IMR-90 (cell line): ENCODE data around the gene DBNDD2. TPM values are rescaled to one million over a fixed set of nuclear protein-coding genes. Genes with fewer than 3 reads are reported as not detected.

Experiments
- ATAC-seq: fragments of 200-7000 bp; cut with Tn5 transposase; 2 replicates; pipeline ENCODE4 v1.9.1; 2020; ENCODE audit warnings: low read depth, mild to moderate bottlenecking, moderate library complexity
- BruUV-seq: library from RNA; stranded (reverse); fragments of 400-500 nt; replicated peaks from 2 replicates; lab custom pipeline; 2021; lab: Mats Ljungman, UMichigan
- CTCF ChIA-PET: fragments of 300-600 bp; formaldehyde crosslinking; extraction: SDS; loops from one replicate; lab custom pipeline; 2021; ENCODE audit warnings: antibody characterized with exemption; lab: Yijun Ruan, JAX
- POLR2A ChIA-PET: fragments of 300-600 bp; sonication (Branson Sonifier 250); formaldehyde crosslinking; loops from one replicate; lab custom pipeline; 2022; ENCODE audit warnings: antibody characterized with exemption; ENCODE audit not compliant: unreplicated experiment; lab: Charles Lee
- DNase-seq: peaks from one replicate; pipeline ENCODE4 v3.0.0; 2013
- H2AFZ ChIP-seq: replicated peaks from 2 replicates; pipeline ENCODE3; 2013; ENCODE audit warnings: low read length, mild to moderate bottlenecking; ENCODE audit not compliant: poor library complexity
- H2AK5ac ChIP-seq: 2 replicates; pipeline ENCODE4 v1.6.1; 2013; ENCODE audit warnings: low read depth, low read length, inconsistent platforms
- H2AK9ac ChIP-seq: replicated peaks from 2 replicates; pipeline ENCODE3; 2013; ENCODE audit warnings: mild to moderate bottlenecking, low read depth, low read length, moderate library complexity; ENCODE audit not compliant: poor library complexity
- H2BK120ac ChIP-seq: 2 replicates; pipeline ENCODE4 v1.6.1; 2013; ENCODE audit warnings: low read depth, low read length, inconsistent platforms
- H2BK15ac ChIP-seq: 3 replicates; pipeline ENCODE4 v1.6.1; 2013; ENCODE audit warnings: low read depth, low read length, inconsistent platforms
- H2BK20ac ChIP-seq: 2 replicates; pipeline ENCODE4 v1.6.1; 2013; ENCODE audit warnings: low read depth, mild to moderate bottlenecking, inconsistent platforms, low read length, moderate library complexity
- H2BK5ac ChIP-seq: 2 replicates; pipeline ENCODE4 v1.6.1; 2013; ENCODE audit warnings: mild to moderate bottlenecking, low read depth, low read length, inconsistent platforms; ENCODE audit not compliant: poor library complexity, severe bottlenecking
- H3K14ac ChIP-seq: replicated peaks from 2 replicates; pipeline ENCODE4 v1.6.1; 2013; ENCODE audit warnings: low read depth, low read length, inconsistent platforms
- H3K18ac ChIP-seq: 2 replicates; pipeline ENCODE4 v1.6.1; 2013; ENCODE audit warnings: low read depth, low read length, control low read depth
- H3K23ac ChIP-seq: 2 replicates; pipeline ENCODE4 v1.6.1; 2013; ENCODE audit warnings: low read depth, low read length, inconsistent platforms
- H3K27ac ChIP-seq: 2 replicates; pipeline ENCODE4 v1.5.1; 2013; ENCODE audit warnings: mild to moderate bottlenecking, control low read depth, low read length; ENCODE audit not compliant: insufficient read depth
- H3K27me3 ChIP-seq: 2 replicates; pipeline ENCODE4 v1.6.1; 2013; ENCODE audit warnings: low read length; ENCODE audit not compliant: control insufficient read depth, insufficient read depth
- H3K36me3 ChIP-seq: 2 replicates; pipeline ENCODE4 v1.6.1; 2013; ENCODE audit warnings: low read length, mixed read lengths; ENCODE audit not compliant: control insufficient read depth, insufficient read depth
- H3K4ac ChIP-seq: 2 replicates; pipeline ENCODE4 v1.6.1; 2013; ENCODE audit warnings: low read depth, low read length, inconsistent platforms
- H3K4me1 ChIP-seq: 2 replicates; pipeline ENCODE4 v1.6.1; 2013; ENCODE audit warnings: low read length, mixed read lengths; ENCODE audit not compliant: control insufficient read depth, insufficient read depth
- H3K4me2 ChIP-seq: 2 replicates; pipeline ENCODE4 v1.6.1; 2013; ENCODE audit warnings: low read depth, mild to moderate bottlenecking, control low read depth, low read length, moderate library complexity
- H3K4me3 ChIP-seq: 2 replicates; pipeline ENCODE4 v1.5.1; 2013; ENCODE audit warnings: low read depth, mild to moderate bottlenecking, control low read depth, low read length, moderate library complexity; ENCODE audit not compliant: insufficient read depth
- H3K56ac ChIP-seq: 2 replicates; pipeline ENCODE4 v1.6.1; 2013; ENCODE audit warnings: low read length, inconsistent platforms; ENCODE audit not compliant: insufficient read depth; ENCODE audit errors: extremely low read depth
- H3K79me1 ChIP-seq, 2 experiments: 2 replicates each; pipeline ENCODE4 v1.6.1; 2013; ENCODE audit warnings: low read length in 2 of 2, inconsistent platforms in 1 of 2, low read depth in 1 of 2
- H3K9ac ChIP-seq: 2 replicates; pipeline ENCODE4 v1.6.1; 2013; ENCODE audit warnings: low read depth, low read length, control low read depth
- H3K9me1 ChIP-seq: 2 replicates; pipeline ENCODE4 v1.6.1; 2013; ENCODE audit warnings: low read length, inconsistent platforms; ENCODE audit not compliant: insufficient read depth
- H3K9me3 ChIP-seq: 2 replicates; pipeline ENCODE4 v1.6.1; 2013; ENCODE audit warnings: low read length; ENCODE audit not compliant: control insufficient read depth, insufficient read depth
- H4K20me1 ChIP-seq: 2 replicates; pipeline ENCODE4 v1.6.1; 2013; ENCODE audit warnings: low read length, inconsistent platforms; ENCODE audit not compliant: insufficient read depth
- H4K5ac ChIP-seq: 2 replicates; pipeline ENCODE4 v1.6.1; 2013; ENCODE audit warnings: mild to moderate bottlenecking, low read depth, low read length, control low read depth
- H4K8ac ChIP-seq, 2 experiments: 2 replicates each; pipeline ENCODE4 v1.6.1; 2013; ENCODE audit warnings: low read depth in 2 of 2, low read length in 2 of 2, control low read depth in 1 of 2, inconsistent platforms in 1 of 2
- H4K91ac ChIP-seq: 2 replicates; pipeline ENCODE4 v1.6.1; 2013; ENCODE audit warnings: low read depth, low read length, inconsistent platforms; ENCODE audit not compliant: insufficient read depth
- BHLHE40 ChIP-seq: fragments of 150-350 bp; IDR thresholded peaks from 2 replicates; pipeline ENCODE4 v1.6.1; 2016; ENCODE audit warnings: mild to moderate bottlenecking, low read depth, low read length
- CEBPB ChIP-seq: IDR thresholded peaks from 2 replicates; pipeline ENCODE4 v1.6.1; 2012; ENCODE audit warnings: low read depth, low read length, improper control_type of control experiment
- CHD1 ChIP-seq: IDR thresholded peaks from 2 replicates; pipeline ENCODE4 v1.6.1; 2012; ENCODE audit warnings: low read depth, low read length, improper control_type of control experiment
- CTCF ChIP-seq: conservative IDR thresholded peaks from 2 replicates; pipeline ENCODE4 v1.5.1; 2012; ENCODE audit warnings: mild to moderate bottlenecking, low read depth, low read length, improper control_type of control experiment
- FOS ChIP-seq: fragments of 150-350 bp; IDR thresholded peaks from 2 replicates; pipeline ENCODE4 v1.6.1; 2016; ENCODE audit warnings: low read depth, low read length
- MAFK ChIP-seq: IDR thresholded peaks from 2 replicates; pipeline ENCODE4 v1.6.1; 2012; ENCODE audit warnings: low read depth, low read length, improper control_type of control experiment
- MAZ ChIP-seq: IDR thresholded peaks from 2 replicates; pipeline ENCODE4 v1.6.1; 2012; ENCODE audit warnings: low read depth, mild to moderate bottlenecking, low read length, improper control_type of control experiment, moderate library complexity, borderline replicate concordance
- MXI1 ChIP-seq: IDR thresholded peaks from 2 replicates; pipeline ENCODE4 v1.6.1; 2012; ENCODE audit warnings: low read depth, mild to moderate bottlenecking, low read length, moderate library complexity, borderline replicate concordance
- NFE2L2 ChIP-seq: fragments of 150-350 bp; IDR thresholded peaks from 2 replicates; pipeline ENCODE4 v1.6.1; 2016; ENCODE audit warnings: low read depth, mild to moderate bottlenecking, low read length
- POLR2A ChIP-seq: IDR thresholded peaks from 2 replicates; pipeline ENCODE4 v1.6.1; 2012; ENCODE audit warnings: mild to moderate bottlenecking, low read depth, low read length
- RAD21 ChIP-seq: IDR thresholded peaks from 2 replicates; pipeline ENCODE4 v1.6.1; 2012; ENCODE audit warnings: low read length, improper control_type of control experiment
- RCOR1 ChIP-seq: IDR thresholded peaks from 2 replicates; pipeline ENCODE4 v1.6.1; 2012; ENCODE audit warnings: mild to moderate bottlenecking, low read length, improper control_type of control experiment; ENCODE audit not compliant: insufficient replicate concordance
- RFX5 ChIP-seq: IDR thresholded peaks from 2 replicates; pipeline ENCODE4 v1.8.0; 2012; ENCODE audit warnings: low read depth, mild to moderate bottlenecking, low read length, moderate library complexity
- SMC3 ChIP-seq: fragments of 150-350 bp; IDR thresholded peaks from 2 replicates; pipeline ENCODE4 v1.6.1; 2016; ENCODE audit warnings: low read depth, mild to moderate bottlenecking, antibody characterized with exemption, low read length, moderate library complexity
- dilution Hi-C: fragments of 300-500 bp; cut with HindIII; formaldehyde crosslinking; loops from one replicate; pipeline ENCODE4 v1.14.3; 2018; ENCODE audit warnings: low sequenced_read_pairs; ENCODE audit not compliant: unreplicated experiment
- in situ Hi-C: fragments of 300-500 bp; cut with MboI; formaldehyde crosslinking; loops from 3 replicates; pipeline ENCODE4 v1.14.3; 2019; ENCODE audit warnings: low sequenced_read_pairs, inconsistent platforms, mixed read lengths
- intact Hi-C: fragments of 100-400 bp; cut with micrococcal nuclease; formaldehyde crosslinking; loops from 2 replicates; pipeline ENCODE4 v1.10.0; 2022
- polyA plus RNA-seq, 3 experiments: library from polyadenylated mRNA; depleted of rRNA; stranded (reverse); fragments of >200 nt; gene quantifications; 2 replicates each; pipeline ENCODE4 v1.2.3, GENCODE V29; 2012; ENCODE audit warnings: low replicate concordance in 1 of 3
- total RNA-seq: library from RNA; depleted of rRNA; stranded (reverse); fragments of >200 nt; gene quantifications from 2 replicates; pipeline ENCODE4 v1.2.3, GENCODE V29; 2012
- TF ChIP-seq, protein P1 (sequence below): fragments of 150-350 bp; IDR thresholded peaks from 2 replicates; pipeline ENCODE4 v1.6.1; 2017; ENCODE audit warnings: mild to moderate bottlenecking, antibody characterized with exemption, low read length, low read depth
- TF ChIP-seq, protein P2 (sequence below): fragments of 150-350 bp; IDR thresholded peaks from 2 replicates; pipeline ENCODE4 v1.6.1; 2016; ENCODE audit warnings: low read depth, mild to moderate bottlenecking, low read length, moderate library complexity, borderline replicate concordance

DBNDD2 gene
- total and polyA plus RNA-seq, 2 of the 4 experiments (the other 2 are of a cell fraction), result 1.3 to 9.3 TPM

GRCh38 chr20:45444050-45444449 lies 36.0 kb downstream of the DBNDD2 start:
- Histone ChIP-seq H4K91ac (no peak overlapping the region), H2BK20ac (no peak overlapping the region), H2AK5ac (no peak overlapping the region), H2BK5ac (no peak overlapping the region), H3K56ac (no peak overlapping the region), H3K14ac (no peak overlapping the region), H3K79me1 (no peaks in the 10 kb centered on the region), H2AK9ac (no peak overlapping the region), H4K20me1 (no peaks in the 10 kb centered on the region), H2BK15ac (no peak overlapping the region), H3K4me3 (no peak overlapping the region), H4K5ac (no peak overlapping the region), H3K27me3 (peaks cover 20% of the 10 kb centered on the region), H4K8ac (no peak overlapping the region), H3K27ac (no peak overlapping the region), H3K4me2 (no peak overlapping the region), H3K4ac (no peak overlapping the region), H3K18ac (no peak overlapping the region), H3K23ac (no peak overlapping the region), H3K4me1 (no peaks in the 10 kb centered on the region), H3K36me3 (no peaks in the 10 kb centered on the region), H2BK120ac (no peak overlapping the region), H2AFZ (no peak overlapping the region), H3K9ac (no peak overlapping the region), H3K9me3 (no peaks in the 10 kb centered on the region), H3K9me1 (no peaks in the 10 kb centered on the region)
- ChIA-PET POLR2A (no interaction called here), CTCF (no interaction called here)
- no peak for DNase-seq
- ATAC-seq, result no peak
- intact Hi-C loops, result no loop called here
- dilution Hi-C loops, result no loop called here
- in situ Hi-C loops, result no loop called here
- TF ChIP-seq CTCF, result no peak
- TF ChIP-seq, protein P1, sequence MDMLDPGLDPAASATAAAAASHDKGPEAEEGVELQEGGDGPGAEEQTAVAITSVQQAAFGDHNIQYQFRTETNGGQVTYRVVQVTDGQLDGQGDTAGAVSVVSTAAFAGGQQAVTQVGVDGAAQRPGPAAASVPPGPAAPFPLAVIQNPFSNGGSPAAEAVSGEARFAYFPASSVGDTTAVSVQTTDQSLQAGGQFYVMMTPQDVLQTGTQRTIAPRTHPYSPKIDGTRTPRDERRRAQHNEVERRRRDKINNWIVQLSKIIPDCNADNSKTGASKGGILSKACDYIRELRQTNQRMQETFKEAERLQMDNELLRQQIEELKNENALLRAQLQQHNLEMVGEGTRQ, result no peak
- TF ChIP-seq POLR2A, result no peak
- no peak for TF ChIP-seq MXI1
- TF ChIP-seq MAZ, result no peak
- no peak for TF ChIP-seq NFE2L2
- no peak for TF ChIP-seq CHD1
- TF ChIP-seq RFX5, result no peak
- TF ChIP-seq, protein P2, sequence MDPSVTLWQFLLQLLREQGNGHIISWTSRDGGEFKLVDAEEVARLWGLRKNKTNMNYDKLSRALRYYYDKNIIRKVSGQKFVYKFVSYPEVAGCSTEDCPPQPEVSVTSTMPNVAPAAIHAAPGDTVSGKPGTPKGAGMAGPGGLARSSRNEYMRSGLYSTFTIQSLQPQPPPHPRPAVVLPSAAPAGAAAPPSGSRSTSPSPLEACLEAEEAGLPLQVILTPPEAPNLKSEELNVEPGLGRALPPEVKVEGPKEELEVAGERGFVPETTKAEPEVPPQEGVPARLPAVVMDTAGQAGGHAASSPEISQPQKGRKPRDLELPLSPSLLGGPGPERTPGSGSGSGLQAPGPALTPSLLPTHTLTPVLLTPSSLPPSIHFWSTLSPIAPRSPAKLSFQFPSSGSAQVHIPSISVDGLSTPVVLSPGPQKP, result no peak
- no peak for TF ChIP-seq CEBPB
- TF ChIP-seq RCOR1, result no peak
- no peak for TF ChIP-seq SMC3
- no peak for TF ChIP-seq MAFK
- TF ChIP-seq BHLHE40, result no peak
- no peak for TF ChIP-seq RAD21
- TF ChIP-seq FOS, result no peak
- no TSS peak for BruUV-seq
